HG03095 (cell line): ENCODE measurements around the gene NSD2.
"Not testable (repeated sequence)": the region's sequence is repeated elsewhere in the genome, so short reads cannot be mapped to it uniquely, and the experiment has no call there.

Experiments
- ATAC-seq: cut with Tn5 transposase; IDR thresholded peaks from one replicate; pipeline ENCODE4 v1.9.1; 2021; ENCODE audit warnings: moderate library complexity; ENCODE audit not compliant: unreplicated experiment

Gene NSD2

GRCh38 chr4:2031161-2031560 lies 160.0 kb downstream of the NSD2 start:
- not testable (repeated sequence) for ATAC-seq
